Measurements from ENCODE around the gene TRPC3. TPM values are rescaled to one million over a fixed set of nuclear protein-coding genes. Genes with fewer than 3 reads are reported as not detected.

TRPC3 gene
- total RNA-seq, 1 donor from 2014 or later, result 3.0 TPM

DNA sequence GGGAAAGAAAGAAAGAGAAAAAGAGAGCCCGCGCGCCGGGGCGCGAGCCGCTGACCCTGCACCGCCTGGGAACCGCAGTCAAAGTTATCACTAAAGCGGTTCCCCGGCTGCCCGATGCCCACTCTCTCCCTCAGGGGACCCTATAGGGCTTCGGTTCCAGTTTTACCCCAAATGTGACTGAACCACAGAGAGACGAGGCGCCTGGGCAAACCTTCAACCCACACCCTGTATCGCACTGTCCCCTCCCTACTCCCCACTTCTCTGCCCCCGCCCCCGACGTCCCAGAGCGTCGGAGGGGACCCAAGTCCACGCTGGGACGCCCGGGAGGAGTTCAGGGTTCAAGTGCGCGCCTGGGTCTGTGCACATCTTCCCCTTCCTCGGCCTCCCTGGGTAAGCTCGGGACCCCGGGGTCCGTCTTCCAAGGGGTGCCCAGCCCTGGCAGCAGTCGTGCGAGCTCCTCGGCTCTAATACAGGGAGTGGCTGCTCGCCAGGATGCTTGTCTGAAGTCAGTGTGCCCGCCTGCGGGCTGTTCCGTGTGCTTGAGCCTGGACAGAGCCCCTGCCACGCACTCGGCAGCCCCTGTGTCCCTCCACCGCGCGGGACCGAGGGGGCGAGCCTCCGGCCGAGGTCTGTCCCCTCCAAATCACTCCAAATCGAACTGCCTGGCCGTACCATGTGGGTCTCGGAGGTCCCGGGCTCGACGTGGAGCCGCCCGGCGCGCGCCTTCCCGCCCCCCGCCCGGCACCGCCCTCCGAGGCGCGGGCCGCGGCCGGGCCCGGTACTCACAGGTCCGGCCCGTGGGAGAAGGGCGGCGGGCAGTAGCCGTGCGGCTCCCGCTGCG lies 960 bp downstream of the TRPC3 start:
- peak overlapping the region; percentile 88 for H3K4me3 Mint-ChIP-seq (ENCODE audit: unreplicated experiment)
- H3K27ac Mint-ChIP-seq (ENCODE audit: unreplicated experiment), result no peak overlapping the region
- H3K27me3 Mint-ChIP-seq (ENCODE audit: unreplicated experiment), result peaks cover 3% of the 10 kb centered on the region
- no peaks in the 10 kb centered on the region for H3K9me3 Mint-ChIP-seq (ENCODE audit: unreplicated experiment)
- H3K4me1 Mint-ChIP-seq (ENCODE audit: unreplicated experiment), result peaks cover 3% of the 10 kb centered on the region
- peaks cover 4% of the 10 kb centered on the region for H3K36me3 Mint-ChIP-seq (ENCODE audit: low read depth, unreplicated experiment)
- TF ChIP-seq, protein P1, sequence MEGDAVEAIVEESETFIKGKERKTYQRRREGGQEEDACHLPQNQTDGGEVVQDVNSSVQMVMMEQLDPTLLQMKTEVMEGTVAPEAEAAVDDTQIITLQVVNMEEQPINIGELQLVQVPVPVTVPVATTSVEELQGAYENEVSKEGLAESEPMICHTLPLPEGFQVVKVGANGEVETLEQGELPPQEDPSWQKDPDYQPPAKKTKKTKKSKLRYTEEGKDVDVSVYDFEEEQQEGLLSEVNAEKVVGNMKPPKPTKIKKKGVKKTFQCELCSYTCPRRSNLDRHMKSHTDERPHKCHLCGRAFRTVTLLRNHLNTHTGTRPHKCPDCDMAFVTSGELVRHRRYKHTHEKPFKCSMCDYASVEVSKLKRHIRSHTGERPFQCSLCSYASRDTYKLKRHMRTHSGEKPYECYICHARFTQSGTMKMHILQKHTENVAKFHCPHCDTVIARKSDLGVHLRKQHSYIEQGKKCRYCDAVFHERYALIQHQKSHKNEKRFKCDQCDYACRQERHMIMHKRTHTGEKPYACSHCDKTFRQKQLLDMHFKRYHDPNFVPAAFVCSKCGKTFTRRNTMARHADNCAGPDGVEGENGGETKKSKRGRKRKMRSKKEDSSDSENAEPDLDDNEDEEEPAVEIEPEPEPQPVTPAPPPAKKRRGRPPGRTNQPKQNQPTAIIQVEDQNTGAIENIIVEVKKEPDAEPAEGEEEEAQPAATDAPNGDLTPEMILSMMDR (IDR thresholded peaks at IDR 0.05; ENCODE audit: unreplicated experiment), result no peak
- DNase-seq (ENCODE audit: low spot score), result peak; percentile 26

DNA sequence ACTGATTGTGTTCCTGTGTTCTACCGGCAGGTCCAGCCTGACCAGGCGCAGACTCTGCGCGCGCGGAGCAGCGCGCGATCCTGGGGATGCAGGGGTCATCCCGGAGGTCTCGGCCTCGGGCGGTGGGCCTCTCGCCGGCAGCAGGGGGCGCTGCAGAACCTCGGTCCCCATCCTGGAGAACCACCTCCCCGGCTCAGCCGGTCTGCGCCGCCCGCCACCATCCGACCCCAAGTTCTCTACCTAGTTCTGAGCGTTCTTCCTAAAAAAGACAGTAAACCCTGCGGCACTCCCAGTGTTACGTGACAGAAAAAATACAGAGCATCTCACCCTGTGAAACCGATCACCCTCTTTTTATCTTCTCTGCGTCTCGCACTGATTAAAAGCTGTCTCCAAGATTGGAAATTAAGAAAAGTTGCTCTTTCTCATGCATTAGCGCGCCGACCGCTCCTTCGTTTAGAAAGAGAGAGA lies 1.6 kb downstream of the TRPC3 start:
- Mint-ChIP-seq H3K27me3 (ENCODE audit: unreplicated experiment) (peaks cover 3% of the 10 kb centered on the region), H3K9me3 (ENCODE audit: unreplicated experiment) (no peaks in the 10 kb centered on the region), H3K36me3 (ENCODE audit: low read depth, unreplicated experiment) (peaks cover 4% of the 10 kb centered on the region), H3K27ac (ENCODE audit: unreplicated experiment) (no peak overlapping the region), H3K4me3 (ENCODE audit: unreplicated experiment) (peak overlapping the region; percentile 88), H3K4me1 (ENCODE audit: unreplicated experiment) (peaks cover 3% of the 10 kb centered on the region)
- TF ChIP-seq, protein P1 (IDR thresholded peaks at IDR 0.05; ENCODE audit: unreplicated experiment), result peak; percentile 89
- peak; percentile 96 for DNase-seq (ENCODE audit: low spot score)

DNA sequence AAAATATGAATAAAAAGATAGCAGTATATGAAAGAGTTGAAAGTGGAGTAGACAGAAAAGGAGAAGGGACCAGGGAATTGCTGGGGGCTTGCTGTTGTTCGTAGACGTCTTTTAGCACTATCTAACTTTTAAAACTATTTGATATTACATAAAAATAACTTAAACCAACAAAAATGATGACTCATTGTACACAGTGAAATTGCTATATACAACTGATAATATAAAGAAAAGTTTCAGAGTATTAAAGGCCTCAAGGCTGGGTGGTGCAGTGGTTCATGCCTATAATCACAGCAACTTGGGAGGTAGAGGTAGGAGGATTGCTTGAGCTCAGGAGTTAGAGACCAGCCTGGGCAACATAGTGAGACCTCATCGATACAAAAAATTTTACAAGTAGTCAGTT lies 5.2 kb downstream of the TRPC3 start:
- no peak for DNase-seq (ENCODE audit: low spot score)
- H3K4me1 Mint-ChIP-seq (ENCODE audit: unreplicated experiment), result no peaks in the 10 kb centered on the region
- H3K36me3 Mint-ChIP-seq (ENCODE audit: low read depth, unreplicated experiment), result peaks cover 4% of the 10 kb centered on the region
- H3K27me3 Mint-ChIP-seq (ENCODE audit: unreplicated experiment), result no peaks in the 10 kb centered on the region
- TF ChIP-seq, protein P1 (IDR thresholded peaks at IDR 0.05; ENCODE audit: unreplicated experiment), result no peak
- H3K9me3 Mint-ChIP-seq (ENCODE audit: unreplicated experiment), result no peaks in the 10 kb centered on the region
- no peak overlapping the region for H3K27ac Mint-ChIP-seq (ENCODE audit: unreplicated experiment)
- H3K4me3 Mint-ChIP-seq (ENCODE audit: unreplicated experiment), result no peak overlapping the region

DNA sequence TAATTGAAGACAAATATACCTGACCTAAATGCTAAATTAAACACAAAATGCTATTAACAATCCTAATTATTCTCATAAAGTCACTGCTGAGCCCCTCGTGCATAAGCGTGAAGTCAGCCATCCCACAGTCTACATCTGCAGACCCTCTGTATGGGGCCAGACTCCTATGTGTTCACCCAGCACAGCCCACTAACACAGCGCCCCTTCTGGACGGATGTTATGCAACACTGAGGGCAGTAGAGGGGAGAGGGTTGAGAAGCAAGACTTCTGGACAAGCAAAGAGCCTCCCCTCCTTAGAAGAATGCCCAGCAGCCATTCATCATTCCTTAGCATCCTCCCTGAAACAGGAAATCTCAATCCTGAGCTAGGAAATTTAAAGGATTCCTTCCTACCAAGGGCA lies 7.9 kb downstream of the TRPC3 start:
- DNase-seq (ENCODE audit: low spot score), result peak; percentile 73
- H3K4me1 Mint-ChIP-seq (ENCODE audit: unreplicated experiment), result peaks cover 3% of the 10 kb centered on the region
- H3K36me3 Mint-ChIP-seq (ENCODE audit: low read depth, unreplicated experiment), result no peaks in the 10 kb centered on the region
- H3K9me3 Mint-ChIP-seq (ENCODE audit: unreplicated experiment), result no peaks in the 10 kb centered on the region
- TF ChIP-seq, protein P1 (IDR thresholded peaks at IDR 0.05; ENCODE audit: unreplicated experiment), result peak; percentile 55
- H3K27me3 Mint-ChIP-seq (ENCODE audit: unreplicated experiment), result no peaks in the 10 kb centered on the region
- no peak overlapping the region for H3K4me3 Mint-ChIP-seq (ENCODE audit: unreplicated experiment)
- H3K27ac Mint-ChIP-seq (ENCODE audit: unreplicated experiment), result no peak overlapping the region

DNA sequence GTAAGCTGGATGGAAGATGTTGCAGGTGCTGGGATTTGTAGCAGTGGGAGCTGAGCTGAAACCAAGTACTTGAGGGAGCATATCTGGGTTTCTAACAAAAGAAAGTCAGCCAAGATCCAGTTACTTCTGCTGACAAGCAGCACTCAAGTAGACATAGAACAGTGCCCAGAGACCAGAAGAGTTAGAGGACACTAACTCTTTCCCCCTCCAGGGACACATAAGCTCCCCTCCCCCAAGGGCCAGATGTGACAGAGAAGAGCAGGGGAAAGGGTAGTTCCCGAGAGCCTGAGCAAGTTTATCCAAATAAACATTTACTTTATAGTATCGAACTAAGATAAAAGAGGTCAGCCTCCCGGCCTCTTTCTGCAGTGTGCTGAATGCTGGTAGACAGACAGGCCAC lies 12.2 kb downstream of the TRPC3 start:
- Mint-ChIP-seq H3K27ac (ENCODE audit: unreplicated experiment) (no peak overlapping the region), H3K36me3 (ENCODE audit: low read depth, unreplicated experiment) (no peaks in the 10 kb centered on the region), H3K27me3 (ENCODE audit: unreplicated experiment) (no peaks in the 10 kb centered on the region), H3K4me3 (ENCODE audit: unreplicated experiment) (no peak overlapping the region), H3K9me3 (ENCODE audit: unreplicated experiment) (no peaks in the 10 kb centered on the region), H3K4me1 (ENCODE audit: unreplicated experiment) (peaks cover 3% of the 10 kb centered on the region)
- DNase-seq (ENCODE audit: low spot score), result no peak
- TF ChIP-seq, protein P1 (IDR thresholded peaks at IDR 0.05; ENCODE audit: unreplicated experiment), result no peak
